NOMO-1 (cell line): ENCODE data around the gene CHST3.
"Not testable (repeated sequence)": the region's sequence is repeated elsewhere in the genome, so short reads cannot be mapped to it uniquely, and the experiment has no call there.

Experiments used
- DNase-seq, 2 experiments: peaks; one replicate each; lab custom pipeline; 2025; ENCODE audit not compliant: unreplicated experiment in 2 of 2; lab: John Stamatoyannopoulos, UW

CHST3 gene

DNA sequence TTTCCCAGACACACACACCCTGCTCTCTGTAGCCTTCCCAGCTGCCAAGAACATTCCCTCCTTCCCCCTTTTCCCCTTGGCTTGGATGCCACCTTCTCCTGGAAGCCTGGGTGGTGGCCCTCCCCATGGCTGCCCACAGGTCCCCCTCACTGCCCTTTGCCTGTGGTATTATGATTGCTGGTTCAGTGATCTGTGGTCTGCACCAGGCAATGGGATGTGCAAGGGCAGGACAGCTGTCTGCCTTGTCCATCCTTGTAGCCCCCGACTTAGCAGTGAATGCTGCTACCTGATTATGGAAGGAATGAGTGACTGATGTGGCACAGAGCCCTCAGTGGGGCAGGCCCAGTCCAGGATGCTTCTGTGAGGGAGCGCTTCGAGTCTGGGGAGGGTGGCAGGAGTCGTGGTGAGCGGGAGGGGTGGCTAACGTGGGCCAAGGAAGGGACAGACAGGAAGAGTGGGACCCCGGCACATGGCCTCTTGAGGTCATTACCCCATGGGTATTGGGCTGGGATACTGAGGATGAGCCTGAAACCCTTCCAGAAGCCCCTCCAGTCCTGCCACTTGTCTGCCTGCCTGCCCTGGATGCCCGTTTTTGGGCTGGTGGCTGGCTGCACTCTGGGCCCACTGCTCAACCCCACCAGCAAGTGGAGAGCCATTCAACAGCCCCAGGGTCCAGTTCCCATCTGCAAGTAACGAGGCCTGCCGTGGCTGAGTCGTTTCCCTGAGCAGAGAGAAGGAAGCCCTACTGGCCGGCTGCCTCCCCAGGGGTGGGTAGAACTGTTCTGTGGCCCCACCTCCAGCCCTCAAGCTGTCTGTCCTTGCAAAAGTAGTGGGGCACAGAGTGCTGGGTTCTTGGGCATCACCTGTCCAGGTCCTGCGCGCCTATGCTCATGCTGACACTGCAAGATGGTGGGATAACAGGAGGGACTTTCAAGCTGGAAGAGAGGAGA, 8.8 kb downstream of the CHST3 start:
- no peak for DNase-seq

DNA sequence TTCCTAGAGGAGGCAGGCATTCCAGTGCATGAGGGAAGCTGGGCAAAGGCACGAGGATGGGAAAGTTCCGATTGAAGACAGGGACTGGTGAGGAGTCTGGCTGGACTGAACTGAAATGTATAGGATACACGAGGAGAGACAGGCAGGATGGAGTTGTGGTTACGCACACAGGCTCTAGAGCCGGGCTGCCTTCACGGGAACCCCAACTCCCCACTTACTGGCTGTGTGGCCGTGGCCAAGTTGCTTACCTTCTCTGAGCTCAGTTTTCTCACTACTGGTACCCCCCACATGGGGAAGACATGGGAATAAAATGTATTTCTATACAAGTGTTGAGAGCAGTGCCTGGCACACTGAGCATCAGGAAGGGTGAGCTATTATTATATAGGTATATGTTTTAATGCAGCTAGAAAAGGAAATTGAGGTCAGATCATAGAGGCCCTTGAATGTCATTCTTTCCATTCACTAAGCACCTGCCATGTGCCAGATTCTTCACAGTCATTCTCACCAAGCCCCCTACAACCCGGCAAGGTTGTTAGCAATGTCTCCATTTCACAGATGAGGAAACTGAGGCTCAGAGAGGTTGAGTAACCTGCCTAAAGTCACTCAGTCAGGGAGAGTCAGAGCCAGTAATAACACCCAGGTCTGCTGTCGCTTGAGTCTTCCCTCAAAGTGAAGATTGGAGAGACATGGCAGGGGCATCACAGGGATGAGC, 9.7 kb downstream of the CHST3 start:
- no peak for DNase-seq

DNA sequence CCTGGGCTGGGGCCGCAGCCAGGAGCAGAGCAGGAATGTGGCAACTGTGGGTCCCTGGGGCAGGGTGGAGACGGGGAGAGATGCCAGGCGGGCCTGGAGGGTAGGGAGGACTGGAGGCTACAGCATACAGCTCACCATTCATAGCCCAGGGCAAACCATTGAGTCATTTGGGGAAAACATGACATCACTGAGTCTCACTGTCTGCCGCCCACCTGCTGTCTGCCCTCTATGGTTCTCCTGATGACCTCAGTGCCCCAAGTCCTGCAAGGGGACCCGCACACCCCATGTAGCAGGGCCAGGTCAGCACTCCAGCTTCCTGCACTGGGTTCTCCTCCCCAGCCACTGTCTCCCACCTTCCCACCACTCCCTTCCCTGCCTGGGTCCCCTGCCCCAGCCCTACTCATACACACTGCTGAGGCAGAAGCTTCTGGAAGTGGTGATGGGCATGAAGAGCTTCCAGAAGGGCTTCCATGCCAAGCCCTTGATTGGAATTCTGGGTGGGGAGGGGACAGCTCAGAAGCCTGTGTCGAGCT, 10.4 kb downstream of the CHST3 start:
- DNase-seq = no peak

DNA sequence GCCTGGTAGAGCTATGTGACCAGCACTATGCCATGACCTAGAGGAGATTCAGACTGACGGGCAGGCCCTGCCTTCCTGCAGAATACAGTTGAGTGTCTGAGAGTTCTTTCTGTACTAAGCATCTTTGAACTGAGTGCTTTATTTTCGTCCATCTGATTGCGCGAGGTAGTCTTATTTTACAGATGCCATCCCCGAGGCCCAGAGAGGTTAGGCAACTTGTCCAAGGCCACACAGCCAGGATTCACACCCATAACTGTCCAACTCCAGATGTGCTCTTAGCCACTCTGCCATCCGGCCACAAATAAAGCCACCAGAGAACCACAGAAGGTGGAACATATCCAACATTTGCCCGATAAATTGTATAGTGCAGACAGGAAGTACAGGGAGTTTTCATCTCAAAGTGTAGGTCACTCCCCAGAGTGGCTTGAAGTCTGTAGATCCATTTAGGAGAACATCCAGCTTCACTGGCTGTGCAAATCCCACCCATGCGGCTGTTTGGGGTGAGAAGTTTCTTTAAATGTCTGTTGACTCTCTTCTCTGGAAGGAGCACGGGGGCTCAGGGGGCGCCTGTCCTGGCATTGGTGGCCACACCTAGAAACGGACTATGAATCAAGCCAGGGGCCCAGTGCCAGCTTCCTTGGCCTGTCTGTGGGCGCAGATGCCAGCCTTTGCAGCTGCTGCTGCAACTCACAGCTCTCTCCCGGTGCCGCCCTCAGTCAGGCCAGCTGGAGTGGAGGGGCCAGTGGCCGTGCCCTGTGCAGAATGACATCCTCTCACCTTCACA, 11.1 kb downstream of the CHST3 start:
- no peak for DNase-seq

DNA sequence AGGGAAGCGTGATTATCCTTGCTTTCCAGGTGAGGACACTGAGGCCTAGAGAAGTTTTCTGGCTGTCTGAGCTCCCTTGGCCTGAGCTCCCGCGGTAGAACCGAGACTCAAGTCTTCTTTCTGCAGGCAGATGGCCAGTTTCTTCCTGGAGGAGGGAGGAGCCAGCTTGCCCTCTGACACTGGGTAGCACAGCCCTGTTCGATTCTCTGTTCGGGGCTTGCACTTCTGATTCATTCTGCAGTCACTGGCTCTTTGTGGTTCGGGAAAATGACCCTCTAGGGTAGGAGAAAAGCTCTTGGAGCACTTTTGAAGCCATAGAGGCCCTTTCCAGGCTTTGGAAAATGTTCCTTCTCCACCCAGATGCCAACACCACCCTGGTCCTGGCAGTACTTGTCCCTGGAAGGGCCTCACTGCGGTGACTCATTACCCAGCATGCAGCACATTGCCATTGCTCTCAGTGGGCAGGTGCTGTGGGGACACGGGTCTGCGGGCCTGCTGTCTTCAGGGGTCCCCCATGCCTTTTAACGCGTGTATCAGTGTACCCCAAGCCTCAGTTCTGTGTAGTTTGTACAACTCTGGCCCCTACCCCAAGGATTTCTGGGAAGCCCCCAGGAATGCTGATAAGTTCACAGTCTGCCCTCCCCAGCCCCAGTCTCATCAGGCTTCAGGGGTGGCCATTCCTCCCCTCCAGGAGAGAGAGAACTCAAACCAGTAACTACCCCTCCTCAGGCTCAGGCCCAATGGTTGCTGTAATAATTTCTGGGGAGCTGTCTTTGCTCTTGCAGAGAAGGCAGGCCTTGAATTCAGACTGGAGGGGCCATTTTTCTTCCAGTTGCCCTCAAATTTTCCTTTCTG, 11.9 kb downstream of the CHST3 start:
- DNase-seq = no peak

DNA sequence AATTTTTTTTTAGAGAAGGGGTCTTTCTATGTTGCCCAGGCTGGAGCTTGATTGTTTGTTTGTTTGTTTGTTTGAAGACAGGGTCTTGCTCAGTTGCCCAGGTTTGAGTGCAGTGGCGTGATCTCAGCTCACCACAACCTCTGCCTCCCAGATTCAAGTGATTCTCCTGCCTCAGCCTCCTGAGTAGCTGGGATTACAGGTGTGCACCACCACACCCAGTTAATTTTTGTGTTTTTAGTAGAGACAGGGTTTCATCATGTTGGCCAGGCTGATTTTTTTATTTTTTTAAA, 13.4 kb downstream of the CHST3 start:
- not testable (repeated sequence) for DNase-seq

DNA sequence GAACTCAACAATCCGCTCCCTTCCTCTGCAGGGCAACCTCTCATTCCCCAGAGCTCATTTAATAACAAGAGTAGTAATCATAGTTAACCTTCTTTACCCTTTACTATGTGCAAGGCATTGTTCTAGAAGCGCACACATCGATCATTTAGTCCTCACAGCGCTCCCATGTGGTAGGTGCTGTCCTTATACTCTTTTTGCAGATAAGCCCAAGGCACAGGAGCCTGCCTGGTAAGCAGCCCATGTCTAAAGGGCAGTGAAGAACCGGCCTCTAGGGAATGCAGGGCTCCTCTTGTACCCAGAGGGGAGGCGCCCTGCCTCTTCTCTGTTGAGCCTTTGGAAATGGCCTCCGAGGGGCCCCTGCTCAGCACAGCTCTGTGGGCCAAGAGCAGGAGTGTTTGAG, 14.3 kb downstream of the CHST3 start:
- DNase-seq = no peak

DNA sequence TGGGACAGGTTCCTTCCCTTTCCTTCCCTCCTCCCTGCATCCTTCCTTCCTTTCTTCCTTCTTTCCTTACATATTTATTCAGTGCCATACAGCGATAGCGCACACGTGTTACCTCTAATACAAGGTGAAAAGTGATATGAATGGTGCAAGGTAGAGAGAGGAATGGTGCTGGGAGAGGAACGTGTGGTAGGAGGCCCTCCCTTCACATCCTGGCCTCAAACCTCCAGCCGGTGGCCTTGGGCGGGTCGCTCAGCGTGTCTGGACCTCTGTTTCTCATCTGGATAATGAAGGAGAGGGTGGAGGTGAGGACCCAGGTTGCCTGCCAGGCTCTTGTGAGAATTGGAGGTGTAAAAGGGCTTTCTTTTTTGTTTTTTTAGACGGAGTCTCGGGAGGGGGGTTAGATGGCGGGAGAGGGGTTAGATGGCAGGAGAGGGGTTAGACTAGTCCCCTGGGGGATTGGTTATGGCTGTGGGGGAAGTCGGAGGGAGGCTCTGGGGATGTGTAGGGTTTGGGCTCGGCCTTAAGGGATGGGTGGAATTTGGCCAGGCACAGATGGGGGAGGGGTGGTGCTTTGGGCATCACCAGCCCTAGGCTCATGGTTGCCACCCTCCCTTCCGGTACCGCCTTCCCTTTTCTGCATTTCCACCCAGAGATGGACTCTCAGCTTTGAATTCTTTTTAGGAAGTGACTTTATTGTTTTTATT, 14.9 kb downstream of the CHST3 start:
- DNase-seq = no peak

DNA sequence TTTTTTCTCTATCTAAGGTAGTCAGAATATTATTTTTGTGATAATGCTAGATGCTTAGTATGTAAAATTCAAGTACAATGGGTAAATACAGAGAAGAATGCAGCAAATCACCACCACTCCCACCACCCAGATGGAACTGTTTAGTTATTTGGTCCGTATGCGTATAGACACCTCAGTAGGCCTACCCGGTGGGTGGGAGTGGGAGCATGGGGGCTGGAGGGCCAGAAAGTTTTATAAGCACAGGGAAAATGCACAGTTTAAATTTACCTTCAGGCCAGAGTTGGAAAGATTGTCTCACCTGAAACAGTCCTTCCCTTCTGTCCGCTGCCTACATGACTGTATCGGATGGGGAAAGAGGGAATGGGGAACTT, 15.5 kb downstream of the CHST3 start:
- DNase-seq = no peak

DNA sequence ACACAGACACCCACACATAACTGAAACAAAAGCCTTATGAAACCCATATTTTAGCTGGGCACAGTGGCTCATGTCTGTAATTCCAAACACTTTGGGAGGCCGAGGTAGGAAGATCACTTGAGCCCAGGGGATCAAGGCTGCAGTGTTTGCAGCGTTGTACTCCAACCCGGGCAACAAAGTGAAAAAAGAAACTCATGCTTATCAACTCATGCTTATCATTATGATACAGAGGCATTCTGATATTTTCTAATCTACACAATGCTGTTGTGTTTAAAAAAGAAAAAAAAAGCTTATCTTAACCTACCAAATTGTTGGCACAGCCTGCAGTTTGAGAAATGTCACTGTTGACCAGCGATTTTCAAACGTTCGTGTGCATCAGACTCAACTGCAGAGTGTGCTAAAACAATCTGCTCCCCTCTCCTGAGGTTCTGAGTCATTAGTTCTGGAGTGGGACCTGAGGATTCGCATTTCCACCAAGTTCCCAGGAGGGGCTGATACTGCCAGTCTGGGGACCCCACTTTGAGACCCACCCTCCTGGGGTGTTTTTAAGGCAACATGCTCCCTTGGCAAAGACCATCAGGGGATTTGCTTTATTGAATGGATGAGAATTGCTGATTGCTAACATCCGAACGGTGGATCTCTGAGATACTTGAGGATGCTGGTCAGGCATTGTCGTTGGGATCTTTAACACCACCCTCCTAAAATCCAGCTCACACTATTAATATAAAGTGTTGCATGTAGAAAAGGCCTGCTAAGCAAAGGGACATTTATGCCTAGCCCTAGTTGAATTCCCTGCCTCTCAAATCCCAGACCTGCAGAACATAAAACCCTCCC, 16.2 kb downstream of the CHST3 start:
- no peak for DNase-seq

DNA sequence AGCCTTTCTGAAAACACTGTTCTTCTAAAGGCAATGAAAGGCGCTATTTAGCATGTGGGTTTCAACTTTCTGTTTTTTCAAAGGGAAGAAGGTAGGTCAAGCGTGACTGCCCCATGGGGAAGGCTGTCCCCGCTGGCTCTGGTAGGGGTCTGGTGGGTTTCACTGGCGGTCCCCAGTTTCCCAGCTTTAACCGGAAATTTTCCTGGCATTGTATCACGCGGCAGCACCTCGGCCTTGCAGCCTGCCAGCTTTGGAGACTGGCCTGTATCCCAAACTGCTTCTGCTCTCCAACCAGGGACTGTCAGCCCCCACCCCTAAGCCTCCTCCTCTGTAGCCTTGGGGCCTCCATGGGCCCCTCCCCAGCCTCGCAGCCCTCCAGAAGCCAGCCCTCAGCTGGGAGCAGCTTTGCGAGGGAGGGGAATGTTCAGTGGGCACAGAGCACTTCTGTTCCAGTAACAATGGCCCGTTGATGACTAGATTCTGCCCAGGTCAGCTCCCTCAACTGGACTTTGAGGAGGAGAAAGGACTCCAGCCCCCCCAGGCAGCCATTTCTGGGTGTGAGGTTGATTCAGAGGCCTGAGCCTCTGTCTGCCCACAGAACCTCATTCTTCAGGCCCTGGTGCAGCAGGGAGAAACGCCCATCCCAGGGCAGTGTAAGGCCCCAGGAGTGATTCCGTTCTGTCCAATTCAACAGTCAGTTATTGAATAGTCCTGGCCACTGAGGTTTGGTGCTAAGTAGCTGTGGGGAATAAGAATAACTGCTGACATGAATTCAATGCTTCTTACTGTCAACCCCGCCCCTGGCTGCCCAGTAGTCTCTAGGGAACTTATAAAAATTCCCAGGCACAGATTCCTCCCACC, 17.1 kb downstream of the CHST3 start:
- DNase-seq = no peak

DNA sequence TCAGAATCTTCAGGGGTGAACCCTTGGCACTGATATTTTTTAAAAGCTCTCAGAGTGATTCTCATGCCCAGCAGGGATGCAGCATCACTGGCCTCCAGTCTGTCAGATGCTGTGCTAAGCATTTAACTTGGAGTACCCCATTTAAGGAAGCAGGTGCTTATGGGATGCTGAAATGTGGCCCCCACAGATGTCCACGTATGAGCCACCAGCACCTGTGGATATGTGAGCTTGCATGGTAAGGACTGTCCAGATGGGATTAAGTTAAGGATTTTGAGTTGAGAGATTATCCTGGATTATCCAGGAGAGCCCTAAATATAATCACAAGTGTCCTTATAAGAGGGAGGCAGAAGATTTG, 17.7 kb downstream of the CHST3 start:
- DNase-seq = no peak

DNA sequence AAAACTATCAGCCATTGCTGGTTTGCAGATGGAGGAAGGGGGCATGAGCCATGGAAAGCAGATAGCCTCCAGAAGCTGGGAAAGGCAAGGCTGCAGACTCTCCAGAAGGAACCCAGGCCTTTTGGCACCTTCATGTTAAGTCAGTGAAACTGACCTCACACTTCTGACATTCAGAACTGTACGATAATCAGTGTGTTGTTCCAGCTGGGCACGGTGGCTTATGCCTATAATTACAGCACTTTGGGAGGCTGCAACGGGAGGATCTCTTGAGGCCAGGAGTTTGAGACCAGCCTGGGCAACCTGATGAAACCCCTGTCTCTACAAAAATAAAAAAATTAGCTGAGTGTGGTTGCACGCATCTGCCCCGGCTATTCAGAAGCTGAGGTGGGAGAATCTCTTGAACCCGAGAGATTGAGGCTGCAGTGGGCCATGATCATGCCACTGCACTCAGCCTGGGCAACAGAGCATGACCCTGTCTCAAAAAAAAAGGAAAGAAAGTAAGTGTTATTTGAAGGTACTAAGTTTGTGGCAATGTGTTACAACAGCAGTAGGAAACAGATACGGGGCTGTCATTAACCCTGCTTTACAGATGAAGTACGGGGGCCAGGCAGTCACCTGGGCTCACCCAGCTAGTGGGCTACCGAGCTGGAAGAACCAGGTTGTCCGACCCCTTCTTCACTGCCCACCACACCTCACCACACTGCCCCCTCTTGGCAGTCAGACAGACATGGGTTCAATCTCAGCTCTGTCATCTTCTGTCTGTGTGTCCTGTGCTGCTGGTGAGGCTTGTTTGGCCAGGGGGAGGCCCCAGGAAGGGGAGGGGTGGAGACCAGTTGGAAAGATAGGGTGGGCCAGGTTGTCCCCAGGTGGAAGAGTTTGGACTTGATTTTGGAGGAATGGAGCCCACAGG, 18.3 kb downstream of the CHST3 start:
- DNase-seq = no peak

DNA sequence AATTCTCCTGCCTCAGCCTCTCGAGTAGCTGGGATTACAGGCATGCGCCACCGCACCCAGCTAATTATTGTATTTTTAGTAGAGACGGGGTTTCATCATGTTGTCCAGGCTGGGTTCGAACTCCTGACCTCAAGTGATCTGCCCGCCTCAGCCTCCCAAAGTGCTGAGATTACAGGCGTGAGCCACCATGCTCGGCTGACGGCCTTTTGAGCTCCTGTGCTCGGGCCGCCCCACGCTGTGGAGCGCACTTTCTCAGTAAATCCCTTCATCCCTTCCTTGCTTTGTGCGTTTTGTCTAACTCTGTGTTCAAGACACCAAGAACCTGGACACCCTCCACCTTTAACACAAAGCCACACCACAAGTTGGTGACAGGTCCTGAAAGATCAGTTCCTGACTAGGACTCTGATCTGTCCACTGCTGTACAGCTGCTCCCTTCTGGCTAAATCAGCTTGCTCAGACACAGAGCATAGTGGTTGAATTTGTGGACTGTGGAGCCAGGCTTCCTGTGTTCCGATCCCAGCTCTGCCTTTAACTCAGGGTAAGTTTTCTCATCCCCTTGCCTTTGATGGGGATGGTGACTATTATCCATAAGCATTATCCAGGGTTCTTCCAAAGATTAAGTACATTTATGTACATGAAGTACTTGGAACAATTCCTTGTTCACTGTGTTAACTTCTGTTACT, 20.1 kb downstream of the CHST3 start:
- DNase-seq = no peak

DNA sequence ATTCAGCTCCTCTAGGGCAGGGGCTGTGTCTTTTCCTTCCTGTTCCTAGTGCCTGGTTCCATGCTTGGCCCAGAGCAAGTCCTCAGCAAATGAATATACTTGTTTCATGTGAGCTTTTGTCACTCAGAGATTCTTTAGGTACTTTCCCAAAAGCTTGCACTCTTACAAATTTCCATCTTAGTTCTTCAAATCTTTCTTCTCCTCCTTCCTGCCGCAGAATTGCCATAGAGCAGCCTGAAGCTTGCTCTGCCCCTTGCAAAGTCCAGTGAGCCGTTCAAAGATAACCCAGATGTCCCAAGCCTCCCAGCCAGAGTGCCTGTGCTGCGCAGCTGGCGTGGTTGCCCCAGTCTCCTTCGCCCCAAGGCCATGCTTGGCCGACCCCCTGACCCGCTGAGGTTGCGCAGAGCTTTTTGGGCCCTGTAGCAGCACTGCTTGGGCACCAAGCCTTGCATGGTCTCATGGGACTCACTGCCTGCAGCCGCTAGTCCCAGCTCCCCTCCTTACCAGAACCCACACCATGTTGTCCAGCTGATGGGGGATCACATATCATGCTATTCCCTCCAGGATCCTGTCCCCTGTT, 20.7 kb downstream of the CHST3 start:
- DNase-seq = no peak
